Measurements from ENCODE around the gene REV3L. TPM values are rescaled to one million over a fixed set of nuclear protein-coding genes. Genes with fewer than 3 reads are reported as not detected.

REV3L gene
- total and polyA plus RNA-seq, 2 of the 13 experiments (the other 11 are each of a cell fraction or from before 2014, with no cell fraction given) = 12.8 to 31.3 TPM

GRCh38 chr6:111342913-111343312 lies 140.1 kb downstream of the REV3L start:
- no peak overlapping the region for H3K9ac ChIP-seq (ENCODE audit: insufficient read depth, low read depth, low read length)
- H3K9me3 ChIP-seq (ENCODE audit: low read length) = no peaks in the 10 kb centered on the region
- POLR2A ChIA-PET = no interaction called here
- no peak overlapping the region for H3K4me3 ChIP-seq (replicated peaks in 1 of 3; ENCODE audit: insufficient read depth in 1 of 3, low read depth in 2 of 3, low read length in 3 of 3)
- CTCF ChIA-PET (ENCODE audit: low intra/inter-chr PET ratio, low total read pairs) = no interaction called here
- no peaks in the 10 kb centered on the region for H3K79me2 ChIP-seq (ENCODE audit: insufficient read depth, low read length)
- H3K4me2 ChIP-seq (ENCODE audit: low read depth, low read length) = no peak overlapping the region
- DNase-seq (ENCODE audit: low spot score) (no peak), FAIRE-seq (no peak), ATAC-seq (no peak)
- intact Hi-C loops (cut with micrococcal nuclease; ENCODE audit: unreplicated experiment) (no loop called here), in situ Hi-C loops (cut with HindIII; ENCODE audit: extremely low pct_ligation_motif_present, low pct_unique_long_range_greater_than_20kb) (no loop called here)
- H3K36me3 ChIP-seq (replicated peaks in 1 of 2; ENCODE audit: control insufficient read depth in 1 of 2, insufficient read depth in 2 of 2, low read length in 2 of 2) = peaks cover 3 to 28% of the 10 kb centered on the region in 2 experiments
- no peak overlapping the region for H2AFZ ChIP-seq (ENCODE audit: low read length)
- peaks cover 9% of the 10 kb centered on the region for H3K4me1 ChIP-seq (ENCODE audit: insufficient read depth, low read length)
- WGBS (ENCODE audit: low lambda C conversion rate) = 97% methylated on average over 1 of the region's 1 CpG
- H3K27ac ChIP-seq (ENCODE audit: extremely low read length, insufficient read depth, low read length) = no peak overlapping the region
- no TSS peak for BruUV-seq (replicated peaks)
- H4K20me1 ChIP-seq (ENCODE audit: insufficient read depth, low read length) = no peaks in the 10 kb centered on the region
- no peaks in the 10 kb centered on the region for H3K27me3 ChIP-seq (ENCODE audit: control insufficient read depth in 1 of 2, insufficient read depth in 2 of 2, low read length in 2 of 2)
- TF ChIP-seq ATRX (CRISPR knock-in tag; IDR thresholded peaks at IDR 0.05; ENCODE audit: borderline replicate concordance) (no peak), FLYWCH1 (CRISPR knock-in tag; IDR thresholded peaks at IDR 0.05) (no peak), ZBTB7B (CRISPR knock-in tag; IDR thresholded peaks at IDR 0.05) (no peak), ZNF598 (CRISPR knock-in tag; IDR thresholded peaks at IDR 0.05; ENCODE audit: borderline replicate concordance) (no peak), ZNF589 (CRISPR knock-in tag; conservative IDR thresholded peaks at IDR 0.05) (no peak), CREB1 (IDR thresholded peaks at IDR 0.05) (no peak), CREB1 (CRISPR knock-in tag; IDR thresholded peaks at IDR 0.05) (no peak)

GRCh38 chr6:111339294-111339693 lies 143.7 kb downstream of the REV3L start:
- ATAC-seq = no peak

More at GRCh38 chr6:111339294-111339693, 143.7 kb downstream of the REV3L start:
- Histone ChIP-seq H4K20me1 (ENCODE audit: insufficient read depth, low read length) (no peaks in the 10 kb centered on the region), H3K27me3 (ENCODE audit: control insufficient read depth in 1 of 2, insufficient read depth in 2 of 2, low read length in 2 of 2) (no peaks in the 10 kb centered on the region), H3K36me3 (replicated peaks in 1 of 2; ENCODE audit: control insufficient read depth in 1 of 2, insufficient read depth in 2 of 2, low read length in 2 of 2) (peaks cover 1 to 15% of the 10 kb centered on the region in 2 experiments), H3K4me3 (replicated peaks in 1 of 3; ENCODE audit: insufficient read depth in 1 of 3, low read depth in 2 of 3, low read length in 3 of 3) (no peak overlapping the region), H3K27ac (ENCODE audit: extremely low read length, insufficient read depth, low read length) (no peak overlapping the region), H3K9ac (ENCODE audit: insufficient read depth, low read depth, low read length) (no peak overlapping the region), H3K9me3 (ENCODE audit: low read length) (no peaks in the 10 kb centered on the region), H2AFZ (ENCODE audit: low read length) (no peak overlapping the region), H3K4me1 (ENCODE audit: insufficient read depth, low read length) (peaks cover 8% of the 10 kb centered on the region), H3K79me2 (ENCODE audit: insufficient read depth, low read length) (no peaks in the 10 kb centered on the region), H3K4me2 (ENCODE audit: low read depth, low read length) (no peak overlapping the region)
- ChIA-PET CTCF (ENCODE audit: low intra/inter-chr PET ratio, low total read pairs) (no interaction called here), POLR2A (no interaction called here)
- TF ChIP-seq SUZ12 (IDR thresholded peaks at IDR 0.05; ENCODE audit: low read depth, low read length) (no peak), AFF4 (CRISPR knock-in tag; IDR thresholded peaks at IDR 0.05) (no peak), ZBTB21 (CRISPR knock-in tag; IDR thresholded peaks at IDR 0.05) (no peak), ZNF773 (CRISPR knock-in tag; IDR thresholded peaks at IDR 0.05; ENCODE audit: borderline replicate concordance) (no peak), ZKSCAN1 (IDR thresholded peaks at IDR 0.05; ENCODE audit: low read length) (no peak), MEIS2 (CRISPR knock-in tag; IDR thresholded peaks at IDR 0.05) (no peak)
- in situ Hi-C loops (cut with HindIII; ENCODE audit: extremely low pct_ligation_motif_present, low pct_unique_long_range_greater_than_20kb) (no loop called here), intact Hi-C loops (cut with micrococcal nuclease; ENCODE audit: unreplicated experiment) (no loop called here)
- no peak for DNase-seq (ENCODE audit: low spot score)
- no peak for FAIRE-seq
- BruUV-seq (replicated peaks) = no TSS peak
- 89% methylated on average over 1 of the region's 1 CpG for WGBS (ENCODE audit: low lambda C conversion rate)

All from HepG2 (cell line).